ENCODE results near the gene WIPI1. TPM values are rescaled to one million over a fixed set of nuclear protein-coding genes. Genes with fewer than 3 reads are reported as not detected.

The WIPI1 gene
- total RNA-seq, 1 experiment from 2014 or later = 19.8 TPM

- H3K36me3 ChIP-seq (ENCODE audit: control insufficient read depth, insufficient read depth, low read length) = no peaks in the 10 kb centered on the region
- no peaks in the 10 kb centered on the region for H3K27me3 ChIP-seq (ENCODE audit: control insufficient read depth, insufficient read depth, low read length)
- in situ Hi-C loops (cut with HindIII; ENCODE audit: low pct_unique_long_range_greater_than_20kb, low sequenced_read_pairs) = no loop called here
- no peak overlapping the region for H3K4me3 ChIP-seq (ENCODE audit: low read depth in 2 of 2, low read length in 2 of 2)
- no peak for TF ChIP-seq SIN3A (IDR thresholded peaks at IDR 0.05; ENCODE audit: borderline replicate concordance, insufficient read depth, low read depth, low read length)
- TF ChIP-seq POLR2AphosphoS5 (IDR thresholded peaks at IDR 0.05; ENCODE audit: low read depth, low read length) = no peak
- TF ChIP-seq REST (IDR thresholded peaks at IDR 0.05; ENCODE audit: insufficient read depth in 1 of 2, low read depth in 2 of 2, low read length in 1 of 2) = no peak
- ChIA-PET POLR2A (no interaction called here), CTCF (interaction anchor here (0.6 kb wide), 1 partner anchor 45 kb away, joined by 4 read pairs; no protein-coding TSS in a partner anchor)
- H3K27ac ChIP-seq (ENCODE audit: low read length) = no peak overlapping the region
- no TSS peak for BruUV-seq (replicated peaks)
- no peaks in the 10 kb centered on the region for H3K9me3 ChIP-seq (ENCODE audit: control insufficient read depth, insufficient read depth, low read depth, low read length)
- DNase-seq (ENCODE audit: low read depth, low spot score) (no peak), ATAC-seq (no peak)
- intact Hi-C loops (cut with micrococcal nuclease; ENCODE audit: unreplicated experiment) = loop anchor here (10.0 kb wide), 1 partner anchor 127 kb away; no protein-coding TSS in a partner anchor
- H3K4me1 ChIP-seq (ENCODE audit: control insufficient read depth, insufficient read depth, low read length) = no peaks in the 10 kb centered on the region
These were observed 65.6 kb downstream of the WIPI1 start for GRCh38 chr17:68391561-68392268.

- Histone ChIP-seq H3K4me1 (ENCODE audit: control insufficient read depth, insufficient read depth, low read length) (no peaks in the 10 kb centered on the region), H3K4me3 (ENCODE audit: low read depth in 2 of 2, low read length in 2 of 2) (no peak overlapping the region), H3K27me3 (ENCODE audit: control insufficient read depth, insufficient read depth, low read length) (no peaks in the 10 kb centered on the region), H3K9me3 (ENCODE audit: control insufficient read depth, insufficient read depth, low read depth, low read length) (no peaks in the 10 kb centered on the region), H3K27ac (ENCODE audit: low read length) (no peak overlapping the region), H3K36me3 (ENCODE audit: control insufficient read depth, insufficient read depth, low read length) (no peaks in the 10 kb centered on the region)
- ChIA-PET POLR2A (no interaction called here), CTCF (no interaction called here)
- in situ Hi-C loops (cut with HindIII; ENCODE audit: low pct_unique_long_range_greater_than_20kb, low sequenced_read_pairs) (no loop called here), intact Hi-C loops (cut with micrococcal nuclease; ENCODE audit: unreplicated experiment) (loop anchor here (10.0 kb wide), 1 partner anchor 126 kb away; no protein-coding TSS in a partner anchor)
- TF ChIP-seq CTCF (IDR thresholded peaks at IDR 0.05) = no peak
- no peak for TF ChIP-seq REST (IDR thresholded peaks at IDR 0.05; ENCODE audit: insufficient read depth in 1 of 2, low read depth in 2 of 2, low read length in 1 of 2)
- TF ChIP-seq POLR2AphosphoS5 (IDR thresholded peaks at IDR 0.05; ENCODE audit: low read depth, low read length) = no peak
- no peak for TF ChIP-seq SIN3A (IDR thresholded peaks at IDR 0.05; ENCODE audit: borderline replicate concordance, insufficient read depth, low read depth, low read length)
- TF ChIP-seq TCF7L2 (IDR thresholded peaks at IDR 0.05; ENCODE audit: low read depth, low read length) = no peak
- no TSS peak for BruUV-seq (replicated peaks)
- ATAC-seq (no peak), DNase-seq (ENCODE audit: low read depth, low spot score) (no peak)
These were observed 66.3 kb downstream of the WIPI1 start for GRCh38 chr17:68390888-68391545.

All from Panc1 (cell line).